ENCODE results near the gene DGKG.

Gene DGKG

DNA sequence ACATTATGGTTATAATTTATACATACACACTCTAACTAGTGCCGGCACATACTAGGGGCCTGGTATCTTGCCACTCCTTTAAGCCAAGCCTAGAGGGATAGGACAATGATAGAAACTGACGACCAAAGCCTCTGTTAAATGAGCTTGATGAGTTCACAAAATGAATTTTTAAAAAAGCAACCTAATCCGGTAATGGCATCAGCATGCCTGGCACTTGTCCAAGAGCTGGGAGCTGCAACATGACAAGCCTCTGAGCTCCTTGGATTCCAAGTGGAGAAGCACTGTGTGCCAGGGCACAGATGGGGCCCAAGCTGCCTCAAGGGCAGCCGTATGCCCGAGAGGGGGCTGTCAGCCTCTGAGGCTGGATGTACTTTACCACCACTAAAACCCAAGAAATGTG lies 262.9 kb downstream of the DGKG start:
- no peak for DNase-seq

DNA sequence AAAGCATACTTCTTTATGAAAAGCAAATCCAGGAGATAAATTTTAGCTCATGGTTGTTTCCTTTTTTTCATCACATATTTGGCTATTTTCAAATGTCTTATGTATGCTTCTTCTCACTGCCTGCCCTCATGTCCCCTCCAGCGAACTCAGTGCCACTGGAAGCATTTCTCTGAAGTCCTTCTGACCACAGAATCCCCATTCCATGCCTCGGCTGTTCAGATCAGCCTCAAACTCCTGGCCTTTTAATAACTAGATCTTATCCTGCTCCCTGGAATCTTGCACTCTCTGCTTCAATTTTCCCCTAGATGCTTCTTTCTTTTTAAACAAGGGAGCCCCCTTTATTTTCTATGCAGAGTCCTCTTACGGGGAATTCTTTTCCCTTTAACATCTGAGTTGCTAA lies 263.3 kb downstream of the DGKG start:
- no peak for DNase-seq

DNA sequence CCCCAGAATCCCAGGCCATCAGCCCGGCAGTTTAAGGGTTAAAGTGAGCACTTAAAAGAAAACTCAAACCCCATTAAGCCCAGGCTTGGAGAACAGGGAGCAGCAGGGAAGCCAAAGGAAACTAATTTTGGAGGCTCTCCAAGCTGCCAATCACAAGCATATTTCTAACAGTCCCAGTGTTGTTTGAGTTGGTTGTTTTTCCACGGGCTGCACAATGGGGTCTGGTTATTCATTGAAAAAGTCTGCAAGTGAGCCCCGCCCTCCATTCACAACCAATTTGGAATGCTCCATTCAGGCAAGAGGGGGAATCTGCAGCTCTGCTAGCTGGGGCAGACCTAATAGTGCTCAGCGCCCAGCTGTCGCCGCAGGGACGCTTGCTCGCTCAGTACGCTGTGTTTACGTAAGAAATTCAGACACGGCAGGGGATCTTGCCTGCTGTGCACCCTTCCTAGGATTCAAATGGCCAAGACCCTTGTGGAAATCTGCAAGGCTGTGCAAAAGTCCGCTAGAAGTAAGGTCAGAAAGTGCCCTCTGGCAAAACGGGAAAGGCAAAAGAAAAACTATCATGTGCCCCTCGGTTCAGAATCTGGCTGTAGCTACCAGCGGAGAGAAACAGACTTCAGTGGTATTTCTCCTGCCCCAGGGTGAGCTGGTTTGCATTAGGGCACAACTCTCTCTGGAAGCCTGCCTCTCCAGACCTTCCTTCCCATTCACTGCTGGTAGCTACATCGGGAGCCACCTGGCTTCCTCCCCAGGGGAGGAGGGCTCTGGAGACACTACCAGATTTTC lies 264.2 kb downstream of the DGKG start:
- DNase-seq: peak; percentile 14

DNA sequence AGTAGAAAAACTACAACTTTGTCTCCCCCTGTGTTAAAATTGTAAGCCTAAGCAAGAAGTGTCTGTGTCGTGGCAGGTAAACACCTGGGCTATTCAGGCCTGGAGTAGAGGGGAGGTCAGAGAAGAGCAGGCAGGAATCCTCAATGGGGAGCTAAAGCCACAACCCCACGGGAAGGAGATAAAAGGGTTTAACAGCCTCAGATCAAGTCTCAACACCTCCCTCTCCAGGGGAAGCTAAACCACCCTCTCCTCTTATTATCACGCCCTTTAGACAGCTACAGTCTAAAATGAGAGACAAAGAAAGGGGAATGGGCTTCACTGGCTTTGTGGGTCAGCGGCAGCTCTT lies 264.7 kb downstream of the DGKG start:
- no peak for DNase-seq

Measured in NCI-H2081 treated with DMSO at 0.1 percent for 48 hours (cell line).